ENCODE measurements around the gene PPP6R3.

The PPP6R3 gene

GRCh38 chr11:68643585-68643984 lies 183.0 kb downstream of the PPP6R3 start:
- DNase-seq (ENCODE audit: low spot score) = peak; percentile 23
- no peak for FAIRE-seq

GRCh38 chr11:68646832-68647231 lies 186.3 kb downstream of the PPP6R3 start:
- DNase-seq (ENCODE audit: low spot score) (no peak), FAIRE-seq (no peak)

- no peak for FAIRE-seq
- no peak for DNase-seq (ENCODE audit: low spot score)
Measured at GRCh38 chr11:68649851-68650555, 189.5 kb downstream of the PPP6R3 start.

- FAIRE-seq = no peak
- DNase-seq (ENCODE audit: low spot score) = no peak
Measured at GRCh38 chr11:68650801-68651200, 190.2 kb downstream of the PPP6R3 start.

GRCh38 chr11:68651208-68651984 lies 190.8 kb downstream of the PPP6R3 start:
- no peak for DNase-seq (ENCODE audit: low spot score)

GRCh38 chr11:68651985-68652682 lies 191.6 kb downstream of the PPP6R3 start:
- DNase-seq (ENCODE audit: low spot score) (no peak), FAIRE-seq (no peak)

More at GRCh38 chr11:68651208-68651984, 190.8 kb downstream of the PPP6R3 start:
- FAIRE-seq = no peak

- DNase-seq (ENCODE audit: low spot score) (no peak), FAIRE-seq (no peak)
Measured at GRCh38 chr11:68652683-68653156, 192.2 kb downstream of the PPP6R3 start.

- no peak for FAIRE-seq
- no peak for DNase-seq (ENCODE audit: low spot score)
Measured at GRCh38 chr11:68653486-68654430, 193.2 kb downstream of the PPP6R3 start.

GRCh38 chr11:68654978-68655377 lies 194.4 kb downstream of the PPP6R3 start:
- FAIRE-seq = no peak
- DNase-seq (ENCODE audit: low spot score) = no peak

GRCh38 chr11:68655406-68655805 lies 194.9 kb downstream of the PPP6R3 start:
- DNase-seq (ENCODE audit: low spot score) (no peak), FAIRE-seq (no peak)

- DNase-seq (ENCODE audit: low spot score) (no peak), FAIRE-seq (no peak)
Measured at GRCh38 chr11:68655806-68656205, 195.3 kb downstream of the PPP6R3 start.

- DNase-seq (ENCODE audit: low spot score) (no peak), FAIRE-seq (no peak)
Measured at GRCh38 chr11:68657021-68657780, 196.6 kb downstream of the PPP6R3 start.

GRCh38 chr11:68658097-68658496 lies 197.5 kb downstream of the PPP6R3 start:
- FAIRE-seq (no peak), DNase-seq (ENCODE audit: low spot score) (no peak)

- FAIRE-seq = no peak
- DNase-seq (ENCODE audit: low spot score) = no peak
Measured at GRCh38 chr11:68658661-68659060, 198.1 kb downstream of the PPP6R3 start.

GRCh38 chr11:68659158-68659921 lies 198.8 kb downstream of the PPP6R3 start:
- DNase-seq (ENCODE audit: low spot score) = peak; percentile 91
- peak; percentile 77 for FAIRE-seq

GRCh38 chr11:68660066-68660810 lies 199.7 kb downstream of the PPP6R3 start:
- DNase-seq (ENCODE audit: low spot score) (no peak), FAIRE-seq (no peak)

GRCh38 chr11:68661014-68661413 lies 200.5 kb downstream of the PPP6R3 start:
- no peak for DNase-seq (ENCODE audit: low spot score)
- no peak for FAIRE-seq

GRCh38 chr11:68661697-68662603 lies 201.4 kb downstream of the PPP6R3 start:
- FAIRE-seq = no peak
- DNase-seq (ENCODE audit: low spot score) = no peak
